ENCODE data around the gene TNFSF8.

TNFSF8 gene

GRCh38 chr9:114898741-114899140 is 31.6 kb downstream of the TNFSF8 start:
- no peak overlapping the region for H3K4me3 ChIP-seq
- H3K9ac ChIP-seq: no peak overlapping the region
- TF ChIP-seq Cebpa-rat (IDR thresholded peaks at IDR 0.05): no peak
- no peaks in the 10 kb centered on the region for H4K20me1 ChIP-seq
- no peaks in the 10 kb centered on the region for H3K27me3 ChIP-seq
- no peaks in the 10 kb centered on the region for H3K36me3 ChIP-seq
- peak overlapping the region; percentile 84 for H3K4me2 ChIP-seq
- H3K27ac ChIP-seq: no peak overlapping the region; the same call in 1 of the 2 replicates
- H3K9me3 ChIP-seq: no peaks in the 10 kb centered on the region
- H3K4me1 ChIP-seq: peaks cover 41% of the 10 kb centered on the region

- Histone ChIP-seq H3K4me1 (peaks cover 41% of the 10 kb centered on the region), H4K20me1 (no peaks in the 10 kb centered on the region), H3K4me2 (peak overlapping the region; percentile 84; the same call in 1 of the 2 replicates), H3K9ac (no peak overlapping the region), H3K9me3 (no peaks in the 10 kb centered on the region), H3K4me3 (no peak overlapping the region), H3K27ac (no peak overlapping the region), H3K36me3 (no peaks in the 10 kb centered on the region), H3K27me3 (no peaks in the 10 kb centered on the region)
- no peak for TF ChIP-seq Cebpa-rat (IDR thresholded peaks at IDR 0.05)
Observed at GRCh38 chr9:114897196-114897595, 33.2 kb downstream of the TNFSF8 start.

- H3K4me1 ChIP-seq: peaks cover 41% of the 10 kb centered on the region
- H3K36me3 ChIP-seq: no peaks in the 10 kb centered on the region
- H3K9me3 ChIP-seq: no peaks in the 10 kb centered on the region
- H3K9ac ChIP-seq: no peak overlapping the region
- H3K4me2 ChIP-seq: no peak overlapping the region
- no peaks in the 10 kb centered on the region for H4K20me1 ChIP-seq
- no peak for TF ChIP-seq Cebpa-rat (IDR thresholded peaks at IDR 0.05)
- H3K4me3 ChIP-seq: no peak overlapping the region
- H3K27me3 ChIP-seq: no peaks in the 10 kb centered on the region
- no peak overlapping the region for H3K27ac ChIP-seq
Observed at GRCh38 chr9:114896344-114896743, 34.0 kb downstream of the TNFSF8 start.

GRCh38 chr9:114895521-114895991 is 34.8 kb downstream of the TNFSF8 start:
- Histone ChIP-seq H3K4me3 (no peak overlapping the region), H3K9me3 (no peaks in the 10 kb centered on the region), H3K27ac (no peak overlapping the region), H3K27me3 (no peaks in the 10 kb centered on the region), H3K4me1 (peaks cover 41% of the 10 kb centered on the region), H3K9ac (no peak overlapping the region), H3K36me3 (no peaks in the 10 kb centered on the region), H4K20me1 (no peaks in the 10 kb centered on the region), H3K4me2 (no peak overlapping the region)
- TF ChIP-seq Cebpa-rat (IDR thresholded peaks at IDR 0.05): no peak

GRCh38 chr9:114894609-114895433 is 35.6 kb downstream of the TNFSF8 start:
- Histone ChIP-seq H3K4me2 (peak overlapping the region; percentile 22; the same call in 1 of the 2 replicates), H3K4me1 (peaks cover 42% of the 10 kb centered on the region)

GRCh38 chr9:114894206-114894605 is 36.2 kb downstream of the TNFSF8 start:
- no peaks in the 10 kb centered on the region for H3K36me3 ChIP-seq
- no peaks in the 10 kb centered on the region for H4K20me1 ChIP-seq
- no peak overlapping the region for H3K4me3 ChIP-seq
- no peak for TF ChIP-seq Cebpa-rat (IDR thresholded peaks at IDR 0.05)
- no peak overlapping the region for H3K27ac ChIP-seq
- no peak overlapping the region for H3K9ac ChIP-seq
- H3K4me2 ChIP-seq: no peak overlapping the region
- H3K4me1 ChIP-seq: peaks cover 42% of the 10 kb centered on the region
- no peaks in the 10 kb centered on the region for H3K9me3 ChIP-seq
- H3K27me3 ChIP-seq: no peaks in the 10 kb centered on the region

More at GRCh38 chr9:114894609-114895433, 35.6 kb downstream of the TNFSF8 start:
- no peak for TF ChIP-seq Cebpa-rat (IDR thresholded peaks at IDR 0.05)
- Histone ChIP-seq H3K27ac (no peak overlapping the region), H3K9ac (no peak overlapping the region), H3K27me3 (no peaks in the 10 kb centered on the region), H3K4me3 (no peak overlapping the region), H3K36me3 (no peaks in the 10 kb centered on the region), H3K9me3 (no peaks in the 10 kb centered on the region), H4K20me1 (no peaks in the 10 kb centered on the region)

- Histone ChIP-seq H3K9ac (no peak overlapping the region), H4K20me1 (no peaks in the 10 kb centered on the region), H3K4me1 (peaks cover 38% of the 10 kb centered on the region), H3K4me3 (no peak overlapping the region), H3K4me2 (no peak overlapping the region), H3K9me3 (no peaks in the 10 kb centered on the region), H3K36me3 (no peaks in the 10 kb centered on the region), H3K27ac (no peak overlapping the region), H3K27me3 (no peaks in the 10 kb centered on the region)
- TF ChIP-seq Cebpa-rat (IDR thresholded peaks at IDR 0.05): no peak
Observed at GRCh38 chr9:114893221-114894010, 37.0 kb downstream of the TNFSF8 start.

- Histone ChIP-seq H3K9me3 (no peaks in the 10 kb centered on the region), H3K27ac (0 out of 2 replicates have a peak overlapping the region, but pooled peaks have one; percentile 30), H3K4me2 (peak overlapping the region; percentile 67), H3K36me3 (no peaks in the 10 kb centered on the region), H3K27me3 (no peaks in the 10 kb centered on the region), H3K4me3 (no peak overlapping the region), H3K4me1 (peaks cover 18% of the 10 kb centered on the region), H4K20me1 (no peaks in the 10 kb centered on the region), H3K9ac (no peak overlapping the region)
- no peak; the same call in 1 of the 2 replicates for TF ChIP-seq Cebpa-rat (IDR thresholded peaks at IDR 0.05)
Observed at GRCh38 chr9:114889802-114890224, 40.6 kb downstream of the TNFSF8 start.

- no peak overlapping the region for H3K4me3 ChIP-seq
- TF ChIP-seq Cebpa-rat (IDR thresholded peaks at IDR 0.05): no peak
- no peaks in the 10 kb centered on the region for H3K36me3 ChIP-seq
- H3K9me3 ChIP-seq: peaks cover 3% of the 10 kb centered on the region; the same call in 1 of the 2 replicates
- no peaks in the 10 kb centered on the region for H3K27me3 ChIP-seq
- H3K4me1 ChIP-seq: peaks cover 17% of the 10 kb centered on the region
- no peaks in the 10 kb centered on the region for H4K20me1 ChIP-seq
- H3K4me2 ChIP-seq: no peak overlapping the region
- no peak overlapping the region for H3K9ac ChIP-seq
- H3K27ac ChIP-seq: no peak overlapping the region
Observed at GRCh38 chr9:114888607-114889006, 41.8 kb downstream of the TNFSF8 start.

GRCh38 chr9:114887963-114888362 is 42.4 kb downstream of the TNFSF8 start:
- Histone ChIP-seq H3K4me1 (peaks cover 17% of the 10 kb centered on the region), H3K9ac (no peak overlapping the region), H3K36me3 (no peaks in the 10 kb centered on the region), H3K27ac (no peak overlapping the region), H3K4me2 (no peak overlapping the region), H3K4me3 (no peak overlapping the region), H4K20me1 (no peaks in the 10 kb centered on the region), H3K27me3 (no peaks in the 10 kb centered on the region), H3K9me3 (peaks cover 8% of the 10 kb centered on the region)
- no peak for TF ChIP-seq Cebpa-rat (IDR thresholded peaks at IDR 0.05)

Data from BLaER1 (cell line).